ENCODE results near the gene C1orf198. TPM values are rescaled to one million over a fixed set of nuclear protein-coding genes. Genes with fewer than 3 reads are reported as not detected.

C1orf198 gene
- total RNA-seq, 4 donors from 2014 or later: 87.8 to 142 (median 124) TPM

- H3K27ac ChIP-seq: peak overlapping the region; percentile 9 to 91 (median 86)
- H3K4me3 ChIP-seq (replicated peaks in 1 of 3): peak overlapping the region; percentile 61 to 84 (median 84)
- TF ChIP-seq, protein P1, sequence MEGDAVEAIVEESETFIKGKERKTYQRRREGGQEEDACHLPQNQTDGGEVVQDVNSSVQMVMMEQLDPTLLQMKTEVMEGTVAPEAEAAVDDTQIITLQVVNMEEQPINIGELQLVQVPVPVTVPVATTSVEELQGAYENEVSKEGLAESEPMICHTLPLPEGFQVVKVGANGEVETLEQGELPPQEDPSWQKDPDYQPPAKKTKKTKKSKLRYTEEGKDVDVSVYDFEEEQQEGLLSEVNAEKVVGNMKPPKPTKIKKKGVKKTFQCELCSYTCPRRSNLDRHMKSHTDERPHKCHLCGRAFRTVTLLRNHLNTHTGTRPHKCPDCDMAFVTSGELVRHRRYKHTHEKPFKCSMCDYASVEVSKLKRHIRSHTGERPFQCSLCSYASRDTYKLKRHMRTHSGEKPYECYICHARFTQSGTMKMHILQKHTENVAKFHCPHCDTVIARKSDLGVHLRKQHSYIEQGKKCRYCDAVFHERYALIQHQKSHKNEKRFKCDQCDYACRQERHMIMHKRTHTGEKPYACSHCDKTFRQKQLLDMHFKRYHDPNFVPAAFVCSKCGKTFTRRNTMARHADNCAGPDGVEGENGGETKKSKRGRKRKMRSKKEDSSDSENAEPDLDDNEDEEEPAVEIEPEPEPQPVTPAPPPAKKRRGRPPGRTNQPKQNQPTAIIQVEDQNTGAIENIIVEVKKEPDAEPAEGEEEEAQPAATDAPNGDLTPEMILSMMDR (IDR thresholded peaks at IDR 0.05): no peak
- TF ChIP-seq POLR2A (IDR thresholded peaks at IDR 0.05): no peak
- 12 to 13% methylated on average over 17 of the region's 17 CpGs for WGBS, 2 donors
- no peaks in the 10 kb centered on the region for H3K9me3 ChIP-seq
- H3K36me3 ChIP-seq: no peaks in the 10 kb centered on the region
- H3K4me1 ChIP-seq: peaks cover 48 to 51% of the 10 kb centered on the region in 2 donors
- H3K27me3 ChIP-seq: no peaks in the 10 kb centered on the region
- no peak for DNase-seq
- intact Hi-C loops (cut with DNase I): loop anchor here (5.0 kb wide), 1 partner anchor 60 kb away; no protein-coding TSS in a partner anchor
Measured at GRCh38 chr1:230867101-230867902, 1.0 kb downstream of the C1orf198 start.

DNA sequence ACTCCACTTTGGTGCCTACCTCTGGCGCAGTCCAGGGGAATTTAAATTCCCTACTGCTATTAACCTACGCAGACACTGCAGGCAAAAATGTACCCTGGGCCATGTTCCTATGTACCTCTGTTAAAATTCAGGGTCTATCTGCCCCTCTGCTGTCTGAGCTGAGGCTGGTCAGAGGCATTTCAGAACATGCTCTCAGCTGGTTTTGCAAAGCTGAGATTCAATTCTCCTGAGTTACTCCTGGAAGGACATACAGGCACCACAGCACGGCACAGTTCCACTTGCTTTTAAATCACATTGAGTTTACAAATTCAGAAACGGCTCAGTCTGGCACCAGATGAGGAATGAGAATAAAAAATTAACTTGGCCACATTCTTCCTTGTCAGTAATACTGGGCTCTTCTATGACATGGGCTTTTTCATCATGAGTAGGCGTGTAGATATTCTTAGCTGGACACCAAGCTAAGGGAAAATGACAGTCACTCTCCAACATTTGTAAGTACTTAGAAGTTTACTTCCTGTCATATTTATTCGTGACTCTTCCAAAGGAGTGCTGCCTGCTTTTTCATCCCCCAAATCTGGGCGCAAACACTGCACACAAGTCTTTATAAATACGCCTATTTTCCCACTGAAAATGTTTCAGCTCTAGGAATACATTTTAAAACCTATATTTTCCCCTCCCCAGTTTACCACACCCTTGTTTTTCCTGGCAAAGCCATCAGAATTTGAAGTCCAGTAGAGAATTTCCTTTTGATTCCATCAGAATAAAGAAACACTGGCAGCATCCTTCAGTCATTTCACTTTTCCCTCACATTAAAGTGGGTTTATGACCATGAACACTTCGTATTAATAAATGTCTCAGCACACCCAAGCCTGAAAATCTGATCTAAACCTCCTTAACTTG, 1.9 kb downstream of the C1orf198 start:
- H3K27ac ChIP-seq: peak overlapping the region; percentile 9 to 91 (median 86)
- peaks cover 51 to 55% of the 10 kb centered on the region in 2 donors for H3K4me1 ChIP-seq
- H3K9me3 ChIP-seq: no peaks in the 10 kb centered on the region
- no peak for TF ChIP-seq POLR2A (IDR thresholded peaks at IDR 0.05)
- TF ChIP-seq, protein P1 (IDR thresholded peaks at IDR 0.05): no peak
- no peaks in the 10 kb centered on the region for H3K27me3 ChIP-seq
- no peaks in the 10 kb centered on the region for H3K36me3 ChIP-seq
- DNase-seq: no peak
- peak overlapping the region in 2 of 3 donors; percentile 84 for H3K4me3 ChIP-seq (replicated peaks in 1 of 3)
- WGBS, 2 donors: 60 to 66% methylated on average over 8 to 9 of the region's 9 CpGs
- intact Hi-C loops (cut with DNase I): loop anchor here (5.0 kb wide), 1 partner anchor 59 kb away; no protein-coding TSS in a partner anchor

DNA sequence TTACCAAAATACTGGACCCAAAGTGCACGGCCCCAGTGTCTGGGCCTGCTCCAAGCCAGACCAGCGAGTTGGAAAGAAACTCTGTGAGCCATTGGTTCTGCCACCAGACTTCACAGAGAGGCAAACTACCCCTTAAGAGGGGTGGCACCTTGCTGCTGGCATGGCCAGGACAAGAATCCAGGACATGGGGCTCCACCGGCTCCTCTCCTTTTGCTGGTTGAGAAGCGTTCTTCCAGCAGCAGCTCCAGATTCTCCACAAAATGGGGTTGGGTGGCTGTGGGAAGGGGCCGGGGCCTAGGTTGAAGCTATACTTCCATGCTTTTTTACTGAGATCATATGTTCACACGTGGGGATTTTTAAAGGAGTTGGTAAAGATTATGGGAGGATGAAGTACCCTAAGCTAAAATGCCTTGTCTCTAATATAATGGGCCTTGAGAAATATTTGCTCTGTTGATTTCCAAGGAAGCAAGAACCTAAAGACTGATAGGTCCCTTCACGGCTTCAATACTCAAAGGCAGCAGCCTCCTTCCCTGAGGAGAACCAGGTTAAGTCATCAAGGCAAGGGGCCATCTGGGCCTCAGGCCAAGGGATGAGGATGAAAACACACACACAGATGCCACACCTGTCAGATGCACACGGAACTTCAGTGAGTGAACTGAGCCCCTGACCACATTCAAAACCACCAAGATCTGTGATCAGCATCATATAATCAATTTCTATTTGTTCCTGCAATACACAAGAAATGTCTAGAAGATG, 3.1 kb downstream of the C1orf198 start:
- intact Hi-C loops (cut with DNase I): loop anchor here (5.0 kb wide), 1 partner anchor 58 kb away; no protein-coding TSS in a partner anchor
- no peaks in the 10 kb centered on the region for H3K27me3 ChIP-seq
- peaks cover 51 to 55% of the 10 kb centered on the region in 2 donors for H3K4me1 ChIP-seq
- no peak overlapping the region for H3K4me3 ChIP-seq (replicated peaks in 1 of 3)
- WGBS, 2 donors: 86 to 92% methylated on average over 8 of the region's 8 CpGs
- no peaks in the 10 kb centered on the region for H3K9me3 ChIP-seq
- peak overlapping the region in 1 of 3 donors; percentile 86 for H3K27ac ChIP-seq
- no peak for DNase-seq
- H3K36me3 ChIP-seq: no peaks in the 10 kb centered on the region
- TF ChIP-seq, protein P1 (IDR thresholded peaks at IDR 0.05): no peak
- TF ChIP-seq POLR2A (IDR thresholded peaks at IDR 0.05): no peak

DNA sequence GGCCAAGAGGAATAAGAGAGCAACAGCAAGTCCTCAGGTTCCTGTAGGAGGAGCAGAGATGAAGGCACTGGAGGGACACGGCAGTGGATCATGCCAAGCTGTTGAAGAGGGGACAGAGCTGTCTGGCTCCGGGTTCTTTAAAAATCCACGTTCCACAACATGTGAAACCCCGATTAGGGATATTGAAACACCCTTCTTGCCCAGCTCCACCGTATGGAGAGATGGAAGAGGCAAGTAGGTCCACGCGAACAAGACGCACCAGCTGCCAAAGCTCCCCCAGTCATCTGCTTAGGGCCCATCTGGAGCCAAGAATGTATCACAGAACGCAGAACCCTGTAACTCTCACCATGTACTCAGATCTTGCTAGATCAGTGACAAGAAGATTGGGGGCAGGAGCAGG, 3.9 kb downstream of the C1orf198 start:
- peaks cover 48 to 51% of the 10 kb centered on the region in 2 donors for H3K4me1 ChIP-seq
- DNase-seq: no peak
- H3K36me3 ChIP-seq: no peaks in the 10 kb centered on the region
- H3K4me3 ChIP-seq (replicated peaks in 1 of 3): no peak overlapping the region
- no peaks in the 10 kb centered on the region for H3K27me3 ChIP-seq
- intact Hi-C loops (cut with DNase I): no loop called here
- H3K9me3 ChIP-seq: no peaks in the 10 kb centered on the region
- H3K27ac ChIP-seq: peak overlapping the region in 2 of 3 donors; percentile 36 to 52
- 76 to 83% methylated on average over 9 of the region's 9 CpGs for WGBS, 2 donors
- TF ChIP-seq, protein P1 (IDR thresholded peaks at IDR 0.05): no peak
- TF ChIP-seq POLR2A (IDR thresholded peaks at IDR 0.05): no peak

Data from thyroid gland (tissue), 4 donors.